Spleen (tissue), 11 donors: ENCODE results near the gene MST1R. TPM values are rescaled to one million over a fixed set of nuclear protein-coding genes. Genes with fewer than 3 reads are reported as not detected.

ENCODE experiments used
- DNase-seq: peaks from one replicate; pipeline ENCODE4 v3.0.0-alpha.2; 2020
- H3K27ac ChIP-seq, 8 donors: fragments of 200-600 bp; sonication (generic) in 7 of 8; 1 replicate in 4 of 8; 2 replicates in 4 of 8; pipeline versions ENCODE4 v1.5.0 to v1.8.0; 2016 to 2021; ENCODE audit warnings: inconsistent platforms in 4 of 8, mild to moderate bottlenecking in 4 of 8, moderate library complexity in 1 of 8
- H3K27me3 ChIP-seq, 7 donors: fragments of 200-600 bp; sonication (generic) in 6 of 7; replicated peaks in 1 of 7; 1 replicate in 4 of 7; 2 replicates in 3 of 7; pipeline versions ENCODE4 v1.5.0 to v1.8.0; 2016 to 2021; ENCODE audit warnings: inconsistent platforms in 3 of 7, mild to moderate bottlenecking in 1 of 7
- H3K36me3 ChIP-seq, 6 donors: fragments of 200-600 bp; sonication (generic) in 5 of 6; 1 replicate in 4 of 6; 2 replicates in 2 of 6; pipeline versions ENCODE4 v1.5.0 to v1.8.0; 2016 to 2021; ENCODE audit warnings: inconsistent platforms in 2 of 6
- H3K4me1 ChIP-seq, 6 donors: fragments of 200-600 bp; sonication (generic) in 5 of 6; 1 replicate in 3 of 6; 2 replicates in 3 of 6; pipeline versions ENCODE4 v1.5.0 to v1.8.0; 2016 to 2021; ENCODE audit warnings: inconsistent platforms in 3 of 6
- H3K4me3 ChIP-seq, 8 donors: fragments of 200-600 bp; sonication (generic) in 7 of 8; 1 replicate in 4 of 8; 2 replicates in 4 of 8; pipeline versions ENCODE4 v1.5.0 to v1.8.0; 2016 to 2021; ENCODE audit warnings: inconsistent platforms in 4 of 8, mild to moderate bottlenecking in 4 of 8, moderate library complexity in 2 of 8
- H3K9me3 ChIP-seq, 8 donors: fragments of 200-600 bp; sonication (generic) in 7 of 8; 1 replicate in 4 of 8; 2 replicates in 4 of 8; pipeline versions ENCODE4 v1.5.0 to v1.8.0; 2016 to 2021; ENCODE audit warnings: inconsistent platforms in 4 of 8
- CTCF ChIP-seq, 11 experiments: fragments of 200-600 bp in 7 of 11; fragments of 450-650 bp in 4 of 11; sonication (generic) in 4 of 11; IDR thresholded peaks in 8 of 11; conservative IDR thresholded peaks in 3 of 11; 1 replicate in 7 of 11; 2 replicates in 4 of 11; pipeline versions ENCODE4 v1.4.0 to v1.8.0; 2016 to 2021; ENCODE audit warnings: antibody characterized with exemption in 11 of 11, inconsistent platforms in 4 of 11, mild to moderate bottlenecking in 1 of 11
- POLR2A ChIP-seq, 3 donors: fragments of 450-650 bp; IDR thresholded peaks; one replicate each; pipeline ENCODE4 v1.5.1; 2017; ENCODE audit warnings: antibody characterized with exemption in 3 of 3, mild to moderate bottlenecking in 1 of 3
- POLR2AphosphoS5 ChIP-seq, 3 donors: sonication (generic); formaldehyde crosslinking; IDR thresholded peaks; one replicate each; pipeline ENCODE4 v1.5.1; 2017; ENCODE audit warnings: antibody characterized with exemption in 3 of 3
- WGBS, 5 donors: extraction: QIAGEN DNeasy Blood & Tissue Kit in 3 of 5; methylation state at CpG; one replicate each; pipeline versions ENCODE4 v1.1.5 to v1.1.7; 2013 to 2018; 5-methylcytosine and 5-hydroxymethylcytosine counted together
- intact Hi-C: fragments of 100-400 bp; cut with DNase I; formaldehyde crosslinking; loops from one replicate; pipeline ENCODE4 v1.15.0; 2023; ENCODE audit warnings: low total_unique reads
- polyA plus RNA-seq, 3 donors: library from polyadenylated mRNA; stranded (reverse); fragments of 200-250 nt; gene quantifications; one replicate each; pipeline ENCODE4 v1.2.1, GENCODE V29; 2013
- total RNA-seq, 7 donors: library from RNA; depleted of rRNA in 3 of 7; stranded (reverse); fragments of >200 nt in 3 of 7; fragmentation: NEBNext Ultra II Directional in 4 of 7; extraction: Animal tissue kit (Norgen Biotek cat#: 25700) in 4 of 7; gene quantifications; one replicate each; pipeline versions ENCODE4 v1.1.0 to v1.2.1, GENCODE V29; 2016 to 2021
- donor health status: healthy with polysubstance abuse.
- donor health status: DM: no; HTN: no; CAD: no; lungs with moderate emphysema.
- donor health status: DM: no; HTN: no; CAD: no.
- donor health status: Bipolar disorder and iron deficiency.
- donor health status: healthy.
- donor health status: DM: no; HTN: no; CAD: no.
- donor health status: DM: yes; HTN: yes; CAD: no.

The MST1R gene
- total and polyA plus RNA-seq, 10 donors = 1.1 to 7.7 (median 3.0) TPM

GRCh38 chr3:49901366-49902339, 2.0 kb downstream of the MST1R start:
- H3K4me3 ChIP-seq = no peak overlapping the region
- peak overlapping the region in 1 of 8 donors; percentile 31 for H3K27ac ChIP-seq
- H3K27me3 ChIP-seq = no peaks in the 10 kb centered on the region
- TF ChIP-seq POLR2AphosphoS5 (IDR thresholded peaks at IDR 0.05) (no peak), CTCF (IDR thresholded peaks at IDR 0.05 in 8 of 11, conservative IDR thresholded peaks at IDR 0.05 in 3 of 11) (no peak), POLR2A (IDR thresholded peaks at IDR 0.05) (no peak)
- peaks cover 9 to 42% (median 31%) of the 10 kb centered on the region in 6 donors for H3K4me1 ChIP-seq
- no peak for DNase-seq
- intact Hi-C loops = no loop called here
- no peaks in the 10 kb centered on the region for H3K36me3 ChIP-seq
- WGBS, 5 donors = 53 to 72% (median 58%) methylated on average over 11 of the region's 11 CpGs
- no peaks in the 10 kb centered on the region for H3K9me3 ChIP-seq

DNA sequence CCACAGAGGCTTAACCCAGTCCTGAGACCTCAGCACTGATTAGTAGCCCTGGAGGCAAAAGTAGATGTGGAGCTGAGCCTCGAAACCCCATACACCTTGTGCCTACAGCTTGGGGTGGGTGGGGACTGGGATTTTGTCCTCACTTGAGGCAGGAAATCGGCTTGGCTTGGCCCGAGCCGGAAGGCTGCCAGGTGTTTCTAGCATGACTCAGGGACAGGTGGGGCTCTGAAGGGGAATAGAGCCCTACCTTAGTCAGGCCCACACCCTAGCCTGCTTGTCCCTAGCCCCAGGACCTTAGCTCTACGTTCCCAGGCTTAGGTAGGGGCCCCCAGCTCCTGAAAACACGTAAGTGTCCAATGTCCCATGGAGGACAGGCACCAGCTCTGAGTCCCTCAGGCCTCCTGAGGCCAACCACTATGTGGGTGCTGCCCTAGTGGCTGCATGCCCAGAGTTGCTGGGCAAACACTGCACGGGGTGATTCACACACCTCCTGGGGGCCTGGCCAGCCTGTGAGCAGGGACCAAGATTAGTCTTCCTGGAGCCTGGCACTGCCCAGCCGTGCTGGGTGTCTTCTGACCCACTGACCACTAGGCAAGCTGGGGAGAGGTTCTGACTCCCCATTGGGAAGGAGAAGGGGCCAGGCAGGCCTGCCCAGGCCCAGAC, 3.1 kb downstream of the MST1R start:
- no peak overlapping the region for H3K4me3 ChIP-seq
- intact Hi-C loops = no loop called here
- no peaks in the 10 kb centered on the region for H3K9me3 ChIP-seq
- H3K4me1 ChIP-seq = peaks cover 1 to 32% (median 21%) of the 10 kb centered on the region in 6 donors
- no peaks in the 10 kb centered on the region for H3K36me3 ChIP-seq
- no peak overlapping the region for H3K27ac ChIP-seq
- 71 to 81% (median 79%) methylated on average over 1 to 8 of the region's 8 CpGs for WGBS, 5 donors
- no peak for DNase-seq
- no peaks in the 10 kb centered on the region for H3K27me3 ChIP-seq
- TF ChIP-seq POLR2AphosphoS5 (IDR thresholded peaks at IDR 0.05) = no peak
- TF ChIP-seq POLR2A (IDR thresholded peaks at IDR 0.05) = no peak
- TF ChIP-seq CTCF (IDR thresholded peaks at IDR 0.05 in 8 of 11, conservative IDR thresholded peaks at IDR 0.05 in 3 of 11) = no peak

DNA sequence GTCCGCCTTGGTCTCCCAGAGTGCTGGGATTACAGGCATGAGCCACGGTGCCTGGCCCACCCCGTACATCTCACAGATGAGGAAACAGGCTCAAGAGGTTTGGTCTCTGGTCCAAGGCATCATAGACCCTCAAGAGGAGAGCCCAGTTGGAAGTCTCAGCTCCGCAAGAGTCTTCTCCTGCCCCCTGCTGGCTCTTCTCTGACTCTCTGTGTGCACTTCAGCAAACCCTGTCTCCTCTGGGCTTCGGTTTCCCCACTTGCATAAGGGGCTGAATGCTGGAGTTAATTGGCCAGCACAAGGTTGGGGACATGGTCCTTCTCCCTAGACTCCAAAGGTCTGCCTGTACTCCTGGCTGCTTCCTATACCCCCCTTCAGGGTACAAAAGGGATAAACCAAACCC, 3.9 kb downstream of the MST1R start:
- H3K27ac ChIP-seq = no peak overlapping the region
- intact Hi-C loops = no loop called here

More for the DNA sequence above, 3.9 kb downstream of the MST1R start:
- WGBS, 5 donors = 54 to 85% (median 64%) methylated on average over 2 to 5 of the region's 5 CpGs
- no peak for DNase-seq
- TF ChIP-seq POLR2AphosphoS5 (IDR thresholded peaks at IDR 0.05) (no peak), CTCF (IDR thresholded peaks at IDR 0.05 in 8 of 11, conservative IDR thresholded peaks at IDR 0.05 in 3 of 11) (peak in 1 of 11 experiments; percentile 15)
- no peaks in the 10 kb centered on the region for H3K9me3 ChIP-seq
- no peaks in the 10 kb centered on the region for H3K36me3 ChIP-seq
- H3K4me3 ChIP-seq = no peak overlapping the region
- no peaks in the 10 kb centered on the region for H3K27me3 ChIP-seq
- peaks cover 0 to 25% (median 17%) of the 10 kb centered on the region in 6 donors for H3K4me1 ChIP-seq
